HTERT RPE-1 (cell line): ENCODE measurements around the gene SPRED1.
"Not testable (repeated sequence)": the region's sequence is repeated elsewhere in the genome, so short reads cannot be mapped to it uniquely, and the experiment has no call there.

Experiments used
- in situ Hi-C: fragments of 300-500 bp; cut with MboI; formaldehyde crosslinking; loops from 4 replicates; pipeline ENCODE4 v1.14.3; 2020; ENCODE audit warnings: low sequenced_read_pairs

Gene SPRED1

DNA sequence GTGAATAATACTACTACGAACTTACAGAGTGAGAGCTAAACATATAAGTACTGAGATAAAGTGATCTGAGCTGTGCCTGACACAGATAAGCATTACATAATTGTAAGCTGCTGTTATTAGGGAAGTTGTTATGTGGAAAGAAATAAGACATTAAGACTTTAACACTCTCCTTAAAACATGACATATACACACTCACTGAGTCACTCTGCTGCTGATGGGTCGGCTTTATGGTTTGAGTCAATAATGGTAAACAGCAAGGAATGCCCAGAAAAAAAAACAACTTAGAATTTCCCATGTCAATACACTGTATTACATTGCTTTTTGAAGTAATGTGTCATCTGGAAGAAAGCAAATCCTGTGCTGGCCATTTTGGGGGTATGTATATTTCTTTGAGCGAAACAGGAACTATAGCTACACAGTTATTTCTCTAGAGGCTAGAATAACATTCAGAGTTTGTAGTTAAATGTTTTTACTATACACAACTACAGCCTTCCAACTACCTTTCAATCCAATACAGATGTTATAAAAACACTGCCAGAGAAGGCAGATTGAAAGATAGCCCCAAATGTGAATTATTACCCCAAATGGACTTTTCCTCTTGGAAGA, 22.8 kb upstream of the SPRED1 start:
- in situ Hi-C loops, result no loop called here

- in situ Hi-C loops, result no loop called here
Observed at GRCh38 chr15:38231436-38231835, 21.2 kb upstream of the SPRED1 start.

GRCh38 chr15:38237021-38237420, 15.6 kb upstream of the SPRED1 start:
- in situ Hi-C loops, result not testable (repeated sequence)

DNA sequence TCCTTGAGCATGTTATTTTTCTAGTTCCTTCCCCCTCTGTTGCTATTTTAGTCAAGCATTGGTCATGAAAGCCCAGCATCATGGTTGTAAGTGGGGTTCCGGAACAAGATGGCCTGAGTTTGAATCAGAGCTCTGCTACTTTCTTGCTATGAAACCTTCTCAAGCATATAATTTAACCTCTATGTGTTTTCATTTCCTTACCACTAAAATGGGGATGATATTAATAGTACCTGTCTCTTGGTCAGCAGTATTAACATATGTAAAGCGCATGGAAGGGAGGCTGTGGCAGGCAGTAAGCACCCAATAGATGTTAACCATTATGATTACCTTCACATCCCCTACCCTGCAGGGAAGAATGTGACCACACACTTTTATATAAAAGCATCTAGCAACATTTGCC, 14.3 kb upstream of the SPRED1 start:
- in situ Hi-C loops, result no loop called here

DNA sequence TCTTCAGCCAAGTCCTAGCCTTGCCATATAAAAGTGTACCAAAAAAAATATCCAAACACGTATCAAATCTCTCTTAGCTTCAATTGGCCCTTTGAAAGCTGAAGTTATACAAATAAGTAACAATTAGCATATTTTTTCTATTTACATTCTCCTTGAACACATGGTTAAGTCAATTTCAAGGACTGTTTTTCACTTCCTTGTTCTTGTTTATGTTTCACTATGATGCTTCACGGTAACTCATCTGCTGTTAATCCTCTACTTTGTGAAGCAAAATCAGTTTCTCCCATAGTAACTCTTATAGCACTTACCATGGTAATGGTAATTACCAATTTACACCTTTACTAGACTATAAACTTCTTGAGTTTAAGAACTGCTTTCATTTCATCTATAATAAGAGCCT, 10.6 kb upstream of the SPRED1 start:
- in situ Hi-C loops, result no loop called here

DNA sequence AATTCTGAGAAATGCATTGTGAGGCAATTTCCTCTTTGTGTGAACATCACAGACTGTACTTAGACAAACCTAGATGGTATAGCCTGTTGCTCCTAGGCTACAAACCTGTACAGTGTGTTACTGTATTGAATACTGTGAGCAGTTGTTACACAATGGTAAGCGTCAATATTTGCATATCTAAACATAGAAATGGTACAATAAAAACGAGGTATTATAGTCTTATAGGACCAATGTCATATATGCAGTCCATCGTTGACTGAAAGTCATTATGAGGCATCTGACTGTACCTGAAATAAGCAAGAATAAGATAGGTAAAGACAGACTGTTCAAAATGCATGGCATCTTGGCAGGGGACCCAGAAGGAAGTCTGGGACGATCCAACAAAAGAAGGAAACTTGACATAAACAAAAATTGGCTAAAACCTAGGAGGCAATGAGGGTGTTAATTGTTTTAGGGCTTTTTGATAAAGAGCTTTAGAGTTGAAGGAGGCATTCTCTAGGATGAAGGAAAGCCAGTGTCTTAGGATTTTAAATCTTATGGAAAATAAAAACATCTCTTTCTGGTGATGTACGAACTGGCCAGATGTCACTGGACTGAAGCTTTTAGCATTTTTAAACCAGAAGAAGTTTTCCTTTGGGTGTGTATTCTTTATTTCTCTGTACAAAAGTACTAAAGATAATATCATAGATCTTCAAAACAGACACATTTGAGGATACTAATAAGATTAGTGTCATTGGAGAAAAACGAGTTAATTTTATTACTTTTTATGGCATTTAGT, 9.2 kb upstream of the SPRED1 start:
- in situ Hi-C loops, result no loop called here

DNA sequence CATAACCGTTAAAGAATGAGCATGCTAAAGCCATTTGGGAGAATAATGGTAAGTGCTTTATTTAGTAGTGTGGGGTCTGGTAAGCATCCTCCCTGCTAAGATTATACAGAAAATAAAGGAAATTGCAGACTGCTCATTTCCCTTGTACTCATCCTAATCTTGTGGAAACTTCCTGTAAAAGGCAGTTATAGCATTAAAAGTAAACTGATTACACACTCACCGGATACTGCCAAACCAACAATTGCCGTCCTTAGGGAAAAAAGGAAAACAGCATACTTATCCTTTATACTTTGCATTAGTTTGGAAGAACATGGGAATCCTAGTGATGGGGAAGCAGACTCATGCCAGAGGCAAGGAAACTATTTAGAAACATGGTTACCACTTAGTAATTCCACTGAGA, 5.3 kb upstream of the SPRED1 start:
- in situ Hi-C loops, result no loop called here

- in situ Hi-C loops, result no loop called here
Observed at GRCh38 chr15:38253351-38253781, 730 bp downstream of the SPRED1 start.

- in situ Hi-C loops, result no loop called here
Observed at GRCh38 chr15:38254051-38254883, 1.6 kb downstream of the SPRED1 start.

GRCh38 chr15:38255690-38256089, 3.1 kb downstream of the SPRED1 start:
- in situ Hi-C loops, result no loop called here

- in situ Hi-C loops, result no loop called here
Observed at GRCh38 chr15:38257676-38258075, 5.0 kb downstream of the SPRED1 start.

GRCh38 chr15:38259134-38259533, 6.5 kb downstream of the SPRED1 start:
- in situ Hi-C loops, result no loop called here

DNA sequence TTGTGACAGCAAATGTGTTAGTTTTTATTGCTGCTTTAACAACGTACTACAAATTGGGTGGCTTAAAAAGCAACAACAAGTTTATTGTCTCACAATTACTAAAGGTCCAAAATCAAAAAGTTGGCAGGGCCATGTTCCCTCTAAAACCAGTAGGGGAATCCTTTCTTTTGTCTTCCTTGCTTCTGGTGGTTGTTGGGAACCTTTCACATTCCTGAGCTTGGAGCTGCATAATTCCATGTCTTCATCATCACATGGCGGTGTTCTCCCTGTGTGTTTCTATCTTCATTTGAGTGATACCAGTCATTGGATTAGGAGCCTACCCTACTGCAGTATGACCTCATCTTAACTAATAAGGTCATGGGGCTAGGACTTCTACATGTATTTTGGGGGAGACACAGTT, 7.4 kb downstream of the SPRED1 start:
- in situ Hi-C loops, result no loop called here

DNA sequence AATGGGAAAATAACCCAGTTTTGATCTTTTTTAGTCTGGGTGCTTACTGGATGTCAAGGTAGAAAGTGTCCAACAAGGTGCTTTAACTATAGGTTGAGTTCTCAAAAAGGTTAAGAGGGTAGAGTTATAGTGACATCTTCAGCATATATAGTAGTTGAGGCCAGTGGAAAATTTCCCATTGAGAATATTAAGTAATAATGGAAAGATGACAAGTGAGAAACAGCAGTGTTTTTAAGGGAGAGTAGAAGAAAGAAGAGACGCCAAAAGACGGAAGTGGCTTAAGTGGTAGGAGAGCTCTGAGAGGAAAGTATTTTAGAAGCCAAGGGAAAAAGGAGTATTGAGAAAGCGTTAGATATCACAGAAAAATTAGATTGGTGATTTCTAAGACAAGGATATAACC, 10.6 kb downstream of the SPRED1 start:
- in situ Hi-C loops, result no loop called here

DNA sequence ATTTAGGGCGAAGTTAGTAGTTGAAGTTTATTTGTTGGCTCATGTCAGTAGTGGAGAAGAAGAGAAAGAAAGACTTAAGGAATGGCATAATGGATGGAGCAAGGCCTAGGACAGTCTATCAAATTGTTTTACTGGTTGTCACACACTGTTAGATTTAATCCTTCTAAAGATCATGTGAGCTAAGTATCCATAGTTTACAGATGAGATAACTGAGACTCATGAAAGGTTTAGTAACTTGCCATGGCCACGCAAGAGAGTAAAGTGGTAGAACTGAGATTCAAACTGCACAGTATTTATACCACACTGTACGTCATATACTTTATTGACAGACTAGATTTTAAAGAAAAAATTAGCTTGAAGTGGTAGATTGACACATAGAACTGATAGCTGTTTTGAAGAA, 11.4 kb downstream of the SPRED1 start:
- in situ Hi-C loops, result no loop called here

DNA sequence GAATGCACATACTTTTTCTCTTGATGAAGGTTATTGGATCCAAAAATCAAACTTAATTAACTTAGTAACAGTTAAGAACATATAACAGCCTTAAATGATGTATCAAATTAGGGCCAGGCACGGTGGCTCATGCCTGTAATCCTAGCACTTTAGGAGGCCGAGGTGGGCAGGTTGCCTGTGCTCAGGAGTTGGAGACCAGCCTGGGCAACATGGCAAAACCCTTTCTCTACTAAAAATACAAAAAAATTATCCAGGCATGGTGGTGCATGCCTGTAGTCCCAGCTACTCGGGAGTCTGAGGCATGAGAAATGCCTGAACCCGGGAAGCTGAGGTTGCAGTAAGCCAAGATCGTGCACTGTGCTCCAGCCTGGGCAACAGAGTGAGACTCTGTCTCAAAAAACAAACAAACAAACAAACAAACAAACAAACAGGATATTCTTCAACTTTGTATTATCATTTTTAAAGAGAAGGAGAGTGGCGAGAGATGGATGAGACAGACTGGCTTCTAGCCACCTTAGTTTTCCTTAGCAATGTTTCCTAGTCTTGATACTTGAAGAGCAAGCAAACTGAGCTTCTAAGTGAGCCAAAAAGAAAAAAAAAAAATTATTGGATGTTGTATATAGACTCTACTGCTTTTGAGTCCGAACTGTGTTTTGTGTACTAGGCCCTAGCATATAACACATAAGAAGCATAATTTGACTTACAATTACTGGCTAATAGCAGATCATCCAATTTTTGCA, 13.8 kb downstream of the SPRED1 start:
- in situ Hi-C loops, result no loop called here

DNA sequence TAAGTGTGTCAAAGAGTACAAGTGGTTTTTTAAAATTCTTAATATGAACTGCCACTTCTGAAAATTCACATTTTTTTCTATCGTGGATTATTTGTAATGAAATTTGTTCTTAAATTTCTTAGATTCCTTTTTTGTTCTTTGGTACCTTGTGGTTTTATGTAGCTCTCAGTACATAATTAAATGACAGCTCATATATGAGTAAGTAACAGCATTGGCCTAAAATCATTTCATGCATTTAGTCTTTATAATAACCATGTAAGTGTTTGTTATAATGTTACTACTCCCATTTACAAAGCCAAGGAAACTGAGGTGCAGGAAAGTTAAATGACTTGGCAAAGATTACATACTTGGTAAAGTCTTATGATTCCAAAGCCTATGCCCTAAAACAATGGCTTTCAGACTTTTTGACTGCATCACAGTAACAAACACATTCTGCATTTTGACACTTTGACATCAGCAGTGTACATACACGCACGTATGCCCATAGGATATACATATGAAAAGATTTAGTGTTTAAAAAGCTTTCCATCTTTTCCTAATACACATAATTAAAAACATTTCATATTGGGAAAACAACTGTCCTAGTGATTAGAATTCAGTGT, 14.9 kb downstream of the SPRED1 start:
- in situ Hi-C loops, result no loop called here

GRCh38 chr15:38271144-38271543, 18.5 kb downstream of the SPRED1 start:
- in situ Hi-C loops, result no loop called here

DNA sequence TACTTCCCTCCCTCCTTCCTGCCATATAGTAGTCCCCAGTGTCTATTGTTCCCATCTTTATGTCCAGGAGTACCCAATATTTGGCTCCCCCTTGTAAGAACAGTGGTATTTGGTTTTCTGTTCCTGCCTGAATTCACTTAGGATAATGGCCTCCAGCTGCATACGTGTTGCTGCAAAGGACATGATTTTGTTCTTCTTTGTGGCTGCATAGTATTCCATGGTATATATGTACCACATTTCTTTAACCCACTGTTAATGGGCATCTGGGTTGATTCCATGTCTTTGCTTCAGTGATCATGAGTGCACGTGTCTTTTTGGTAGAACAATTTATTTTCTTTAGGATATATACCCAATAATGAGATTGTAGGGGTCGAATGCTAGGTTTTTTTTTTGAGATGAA, 19.3 kb downstream of the SPRED1 start:
- in situ Hi-C loops, result no loop called here

DNA sequence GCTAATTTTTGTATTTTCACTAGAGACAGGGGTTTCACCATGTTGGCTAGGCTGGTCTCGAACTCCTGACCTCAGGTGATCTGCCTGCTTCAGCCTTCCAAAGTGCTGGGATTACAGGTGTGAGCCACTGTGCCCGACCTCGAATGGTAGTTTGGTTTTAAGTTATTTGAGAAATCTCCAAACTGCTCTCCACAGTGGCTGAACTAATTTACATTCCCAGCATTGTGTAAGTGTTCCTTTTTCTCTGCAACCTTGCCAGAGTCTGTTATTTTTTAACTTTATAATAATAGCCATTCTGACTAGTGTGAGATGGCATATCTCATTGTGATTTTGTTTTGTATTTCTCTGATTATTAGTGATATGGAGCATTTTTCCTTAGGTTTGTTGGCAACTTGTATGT, 19.8 kb downstream of the SPRED1 start:
- in situ Hi-C loops, result not testable (repeated sequence)

DNA sequence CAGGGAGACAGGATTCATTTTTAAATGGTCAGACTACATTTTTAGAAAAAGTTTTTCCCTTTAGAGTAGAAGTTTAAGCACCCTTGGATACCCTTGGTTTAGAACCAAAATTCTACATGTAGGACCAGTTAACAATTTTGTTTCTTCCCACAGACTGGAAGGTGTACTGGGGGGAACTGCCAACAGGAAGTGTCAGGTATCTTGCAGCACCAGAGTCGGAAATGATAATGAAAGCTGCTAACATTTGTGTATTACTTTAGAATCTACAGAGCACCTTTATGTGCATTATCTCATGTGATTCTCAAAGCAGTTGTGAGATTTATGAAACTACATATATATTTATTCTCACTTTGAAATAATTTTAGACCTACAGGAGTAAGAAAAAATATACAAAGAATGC, 21.5 kb downstream of the SPRED1 start:
- in situ Hi-C loops, result no loop called here
